ENCODE results near the gene RICTOR.

The RICTOR gene

DNA sequence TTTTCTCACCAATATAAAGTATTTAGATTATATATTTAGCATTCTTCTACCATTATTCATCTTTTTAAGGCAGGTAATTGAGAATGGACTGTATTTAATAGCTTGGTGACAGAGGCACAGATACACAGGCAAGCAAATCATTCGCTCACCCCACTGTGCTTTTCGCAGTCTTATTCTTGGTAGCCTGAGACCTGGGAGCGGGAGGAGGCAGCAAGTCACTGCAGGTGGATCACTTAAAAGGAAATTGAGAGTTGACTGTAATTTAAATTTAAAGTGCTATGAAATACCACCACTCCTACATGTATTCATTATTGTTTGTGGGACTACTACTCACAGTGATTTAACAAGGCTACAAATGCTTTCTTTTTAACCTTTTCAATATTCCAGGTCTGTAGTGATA is 9.7 kb downstream of the RICTOR start:
- no peaks in the 10 kb centered on the region for H3F3A ChIP-seq (ENCODE audit: insufficient read depth, low read length)
- H3K4me1 ChIP-seq (ENCODE audit: insufficient read depth, low read length, severe bottlenecking) = no peaks in the 10 kb centered on the region
- no peak for TF ChIP-seq EZH2 (IDR thresholded peaks at IDR 0.05; ENCODE audit: borderline replicate concordance, low read length)
- TF ChIP-seq, protein P1, sequence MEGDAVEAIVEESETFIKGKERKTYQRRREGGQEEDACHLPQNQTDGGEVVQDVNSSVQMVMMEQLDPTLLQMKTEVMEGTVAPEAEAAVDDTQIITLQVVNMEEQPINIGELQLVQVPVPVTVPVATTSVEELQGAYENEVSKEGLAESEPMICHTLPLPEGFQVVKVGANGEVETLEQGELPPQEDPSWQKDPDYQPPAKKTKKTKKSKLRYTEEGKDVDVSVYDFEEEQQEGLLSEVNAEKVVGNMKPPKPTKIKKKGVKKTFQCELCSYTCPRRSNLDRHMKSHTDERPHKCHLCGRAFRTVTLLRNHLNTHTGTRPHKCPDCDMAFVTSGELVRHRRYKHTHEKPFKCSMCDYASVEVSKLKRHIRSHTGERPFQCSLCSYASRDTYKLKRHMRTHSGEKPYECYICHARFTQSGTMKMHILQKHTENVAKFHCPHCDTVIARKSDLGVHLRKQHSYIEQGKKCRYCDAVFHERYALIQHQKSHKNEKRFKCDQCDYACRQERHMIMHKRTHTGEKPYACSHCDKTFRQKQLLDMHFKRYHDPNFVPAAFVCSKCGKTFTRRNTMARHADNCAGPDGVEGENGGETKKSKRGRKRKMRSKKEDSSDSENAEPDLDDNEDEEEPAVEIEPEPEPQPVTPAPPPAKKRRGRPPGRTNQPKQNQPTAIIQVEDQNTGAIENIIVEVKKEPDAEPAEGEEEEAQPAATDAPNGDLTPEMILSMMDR (IDR thresholded peaks at IDR 0.05; ENCODE audit: low read length) = no peak
- no peaks in the 10 kb centered on the region for H3K27me3 ChIP-seq (ENCODE audit: insufficient read depth, low read length)
- no peak overlapping the region for H2AFZ ChIP-seq (ENCODE audit: low read length)
- no peak overlapping the region for H3K9ac ChIP-seq (ENCODE audit: low read length)
- H3K4me3 ChIP-seq (ENCODE audit: low read depth, low read length, poor library complexity, severe bottlenecking) = no peak overlapping the region
- H3K9me3 ChIP-seq (ENCODE audit: low read length) = peaks cover 20% of the 10 kb centered on the region
- no peak overlapping the region for H3K27ac ChIP-seq (ENCODE audit: low read depth, low read length, poor library complexity, severe bottlenecking)
- H3K79me2 ChIP-seq (ENCODE audit: insufficient read depth, low read length) = peaks cover 89% of the 10 kb centered on the region
- no peaks in the 10 kb centered on the region for H4K20me1 ChIP-seq (ENCODE audit: insufficient read depth, low read length)
- no peak overlapping the region for H3K4me2 ChIP-seq (ENCODE audit: low read length)
- H3K9me2 ChIP-seq (ENCODE audit: low read depth, low read length) = no peaks in the 10 kb centered on the region
- peaks cover 62% of the 10 kb centered on the region for H3K36me3 ChIP-seq (ENCODE audit: insufficient read depth, low read length)

DNA sequence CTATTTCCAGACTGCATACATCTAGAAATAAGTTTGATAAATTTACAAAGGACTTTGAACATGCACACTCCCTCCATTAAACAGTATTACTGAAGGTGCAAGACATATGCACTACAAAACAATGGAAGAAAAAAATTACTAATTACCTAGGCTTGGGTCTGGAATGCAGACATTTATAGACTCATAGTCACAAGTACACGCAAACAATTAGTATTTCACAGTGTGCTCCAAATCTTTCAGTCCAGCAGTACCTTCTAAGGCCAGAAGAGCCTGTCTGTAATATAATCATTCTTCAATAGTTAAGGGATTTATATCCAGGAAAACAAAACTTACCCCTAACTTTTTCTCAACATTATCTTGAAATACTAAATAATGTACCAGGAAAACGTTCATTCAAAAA is 11.2 kb downstream of the RICTOR start:
- peaks cover 48% of the 10 kb centered on the region for H3K36me3 ChIP-seq (ENCODE audit: insufficient read depth, low read length)
- H3F3A ChIP-seq (ENCODE audit: insufficient read depth, low read length) = no peaks in the 10 kb centered on the region
- no peak overlapping the region for H3K9ac ChIP-seq (ENCODE audit: low read length)
- H3K27ac ChIP-seq (ENCODE audit: low read depth, low read length, poor library complexity, severe bottlenecking) = no peak overlapping the region
- no peak overlapping the region for H2AFZ ChIP-seq (ENCODE audit: low read length)
- TF ChIP-seq, protein P1 (IDR thresholded peaks at IDR 0.05; ENCODE audit: low read length) = no peak
- TF ChIP-seq EZH2 (IDR thresholded peaks at IDR 0.05; ENCODE audit: borderline replicate concordance, low read length) = no peak
- no peak overlapping the region for H3K4me3 ChIP-seq (ENCODE audit: low read depth, low read length, poor library complexity, severe bottlenecking)
- no peak overlapping the region for H3K4me2 ChIP-seq (ENCODE audit: low read length)
- H3K4me1 ChIP-seq (ENCODE audit: insufficient read depth, low read length, severe bottlenecking) = peaks cover 7% of the 10 kb centered on the region
- H3K9me3 ChIP-seq (ENCODE audit: low read length) = peaks cover 17% of the 10 kb centered on the region
- H3K27me3 ChIP-seq (ENCODE audit: insufficient read depth, low read length) = no peaks in the 10 kb centered on the region
- no peaks in the 10 kb centered on the region for H4K20me1 ChIP-seq (ENCODE audit: insufficient read depth, low read length)
- H3K79me2 ChIP-seq (ENCODE audit: insufficient read depth, low read length) = peaks cover 89% of the 10 kb centered on the region
- no peaks in the 10 kb centered on the region for H3K9me2 ChIP-seq (ENCODE audit: low read depth, low read length)

DNA sequence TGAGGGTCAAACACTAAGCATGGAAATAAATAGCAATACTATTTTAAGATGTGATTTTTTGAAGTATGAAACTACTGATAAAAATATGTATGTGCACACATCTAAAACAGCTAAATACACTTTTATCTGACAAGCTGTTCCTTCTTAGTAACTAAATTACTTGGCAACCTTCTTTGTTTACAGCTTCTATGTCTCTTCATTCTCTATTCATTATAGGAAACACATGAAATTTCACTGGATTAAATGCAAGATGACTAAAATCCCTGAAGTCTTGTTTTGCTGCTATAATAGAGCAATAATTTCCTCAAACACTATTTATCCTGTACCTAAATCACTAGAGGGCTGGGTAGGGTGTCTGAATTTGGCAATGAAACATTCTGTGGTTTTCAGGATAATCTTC is 11.7 kb downstream of the RICTOR start:
- Histone ChIP-seq H3K4me1 (ENCODE audit: insufficient read depth, low read length, severe bottlenecking) (peaks cover 11% of the 10 kb centered on the region), H3K27me3 (ENCODE audit: insufficient read depth, low read length) (no peaks in the 10 kb centered on the region), H4K20me1 (ENCODE audit: insufficient read depth, low read length) (no peaks in the 10 kb centered on the region), H3K9me2 (ENCODE audit: low read depth, low read length) (no peaks in the 10 kb centered on the region), H3K79me2 (ENCODE audit: insufficient read depth, low read length) (peaks cover 89% of the 10 kb centered on the region), H3K9me3 (ENCODE audit: low read length) (peaks cover 17% of the 10 kb centered on the region), H3K9ac (ENCODE audit: low read length) (no peak overlapping the region), H3K4me2 (ENCODE audit: low read length) (no peak overlapping the region), H3K27ac (ENCODE audit: low read depth, low read length, poor library complexity, severe bottlenecking) (no peak overlapping the region), H2AFZ (ENCODE audit: low read length) (no peak overlapping the region), H3F3A (ENCODE audit: insufficient read depth, low read length) (no peaks in the 10 kb centered on the region), H3K36me3 (ENCODE audit: insufficient read depth, low read length) (peaks cover 43% of the 10 kb centered on the region), H3K4me3 (ENCODE audit: low read depth, low read length, poor library complexity, severe bottlenecking) (no peak overlapping the region)
- TF ChIP-seq, protein P1 (IDR thresholded peaks at IDR 0.05; ENCODE audit: low read length) = no peak
- TF ChIP-seq EZH2 (IDR thresholded peaks at IDR 0.05; ENCODE audit: borderline replicate concordance, low read length) = no peak
